Jurkat, Clone E6-1 (cell line): ENCODE measurements around the gene CYSRT1.
"Not testable (repeated sequence)": the region's sequence is repeated elsewhere in the genome, so short reads cannot be mapped to it uniquely, and the experiment has no call there.

Experiments used
- DNase-seq: peaks from one replicate; pipeline ENCODE4 v3.0.0-alpha.2; 2011; ENCODE audit warnings: low read depth, low spot score
- H3K4me3 ChIP-seq: 2 replicates; pipeline ENCODE4 v1.5.1; 2011; ENCODE audit warnings: mild to moderate bottlenecking, low read length, control low read depth, moderate library complexity

Gene CYSRT1

DNA sequence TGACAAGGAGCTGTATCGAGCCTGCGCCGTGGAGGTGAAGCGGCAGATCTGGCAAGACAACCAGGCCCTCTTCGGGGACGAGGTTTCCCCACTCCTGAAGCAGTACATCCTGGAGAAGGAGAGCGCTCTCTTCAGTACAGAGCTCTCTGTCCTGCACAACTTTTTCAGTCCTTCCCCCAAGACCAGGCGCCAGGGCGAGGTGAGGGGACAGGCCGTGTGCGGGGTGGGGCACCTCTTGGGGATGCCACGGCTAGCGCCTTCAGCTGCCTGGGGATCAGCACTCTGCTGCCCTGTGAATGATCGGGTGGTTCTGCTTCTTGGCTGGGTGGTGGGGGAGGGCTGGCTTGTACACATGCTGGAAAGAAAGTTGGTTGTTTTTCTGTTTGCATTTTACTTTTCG, 31.9 kb downstream of the CYSRT1 start:
- H3K4me3 ChIP-seq: no peak overlapping the region
- no peak for DNase-seq

DNA sequence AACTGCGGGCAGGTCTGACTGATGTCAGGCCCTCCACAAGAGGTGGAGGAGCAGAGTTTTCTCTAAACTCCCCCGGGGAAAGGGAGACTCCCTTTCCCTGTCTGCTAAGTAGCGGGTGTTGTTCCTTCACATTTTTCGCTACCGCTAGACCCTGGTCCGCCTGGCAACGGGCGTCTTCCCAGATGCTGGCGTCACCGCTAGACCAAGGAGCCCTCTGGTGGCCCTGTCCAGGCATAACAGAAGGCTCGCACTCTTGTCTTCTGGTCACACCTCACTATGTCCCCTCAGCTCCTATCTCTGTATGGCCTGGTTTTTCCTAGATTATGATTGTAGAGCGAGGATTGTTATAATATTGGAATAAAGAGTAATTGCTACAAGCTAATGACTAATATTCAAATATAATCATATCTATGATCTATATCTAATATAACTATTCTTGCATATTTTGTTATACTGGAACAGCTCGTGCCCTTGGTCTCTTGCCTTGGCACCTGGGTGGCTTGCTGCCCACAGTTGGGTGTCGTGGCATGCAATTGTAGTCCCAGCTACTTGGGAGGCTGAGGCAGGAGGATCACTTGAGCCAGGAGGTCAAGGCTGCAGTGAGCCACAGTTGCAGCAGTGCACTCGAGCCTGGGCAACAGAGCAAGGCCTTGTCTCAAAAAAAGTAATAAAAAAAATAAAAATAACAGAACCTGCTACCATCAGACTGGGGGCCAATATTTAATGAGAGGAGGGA, 37.4 kb downstream of the CYSRT1 start:
- not testable (repeated sequence) for DNase-seq

DNA sequence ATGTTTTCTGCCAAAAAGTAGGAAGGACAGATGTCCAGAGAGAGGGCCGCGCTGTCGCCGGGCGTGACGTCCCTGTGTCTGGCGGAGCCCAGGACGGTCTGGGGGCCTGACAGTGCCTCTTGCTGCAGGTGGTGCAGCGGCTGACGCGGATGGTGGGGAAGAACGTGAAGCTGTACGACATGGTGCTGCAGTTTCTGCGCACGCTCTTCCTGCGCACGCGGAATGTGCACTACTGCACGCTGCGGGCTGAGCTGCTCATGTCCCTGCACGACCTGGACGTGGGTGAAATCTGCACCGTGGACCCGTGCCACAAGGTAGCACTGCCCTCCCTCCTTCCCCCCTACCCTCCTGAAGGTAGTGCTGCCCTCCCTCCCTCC, 37.9 kb downstream of the CYSRT1 start:
- DNase-seq: no peak
- H3K4me3 ChIP-seq: no peak overlapping the region

More for the DNA sequence above, 37.4 kb downstream of the CYSRT1 start:
- H3K4me3 ChIP-seq: not testable (repeated sequence)

DNA sequence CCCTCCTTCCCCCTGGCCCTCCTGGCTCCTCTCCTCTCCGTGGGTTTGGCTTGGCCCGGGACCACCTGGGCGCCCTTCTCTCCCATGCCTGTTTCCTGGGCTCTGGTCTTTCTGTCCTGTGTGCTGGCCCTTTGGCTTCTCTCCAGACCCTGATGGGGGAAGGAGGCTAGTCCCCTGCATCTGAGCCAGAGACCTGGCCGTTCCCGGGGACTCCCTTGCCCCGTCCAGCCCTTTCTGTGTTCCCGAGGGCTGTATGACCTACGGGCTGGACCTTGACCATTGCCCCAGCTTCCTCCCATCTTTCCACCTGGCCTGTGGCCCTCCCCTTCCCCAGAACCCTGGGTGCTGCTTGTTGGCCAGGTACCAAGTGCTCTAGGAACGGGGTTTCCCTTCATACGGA, 38.5 kb downstream of the CYSRT1 start:
- DNase-seq: no peak

DNA sequence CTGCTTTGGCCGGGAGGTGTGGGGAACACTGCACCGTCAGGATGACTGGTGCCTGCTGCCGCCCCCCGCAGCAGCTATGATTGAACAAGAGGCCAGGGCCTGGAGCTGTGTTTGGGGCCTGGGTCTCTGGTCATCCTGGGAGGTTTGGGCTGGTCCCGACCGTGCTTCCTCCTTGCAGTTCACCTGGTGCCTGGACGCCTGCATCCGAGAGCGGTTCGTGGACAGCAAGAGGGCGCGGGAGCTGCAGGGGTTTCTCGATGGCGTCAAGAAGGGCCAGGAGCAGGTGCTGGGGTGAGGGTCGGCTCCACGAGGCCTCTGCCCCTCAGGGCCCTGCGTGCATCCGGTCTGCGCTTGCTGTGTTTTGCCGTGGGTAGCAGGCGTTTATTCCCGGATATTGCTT, 39.1 kb downstream of the CYSRT1 start:
- H3K4me3 ChIP-seq: no peak overlapping the region
- no peak for DNase-seq

More for the DNA sequence above, 38.5 kb downstream of the CYSRT1 start:
- no peak overlapping the region for H3K4me3 ChIP-seq

DNA sequence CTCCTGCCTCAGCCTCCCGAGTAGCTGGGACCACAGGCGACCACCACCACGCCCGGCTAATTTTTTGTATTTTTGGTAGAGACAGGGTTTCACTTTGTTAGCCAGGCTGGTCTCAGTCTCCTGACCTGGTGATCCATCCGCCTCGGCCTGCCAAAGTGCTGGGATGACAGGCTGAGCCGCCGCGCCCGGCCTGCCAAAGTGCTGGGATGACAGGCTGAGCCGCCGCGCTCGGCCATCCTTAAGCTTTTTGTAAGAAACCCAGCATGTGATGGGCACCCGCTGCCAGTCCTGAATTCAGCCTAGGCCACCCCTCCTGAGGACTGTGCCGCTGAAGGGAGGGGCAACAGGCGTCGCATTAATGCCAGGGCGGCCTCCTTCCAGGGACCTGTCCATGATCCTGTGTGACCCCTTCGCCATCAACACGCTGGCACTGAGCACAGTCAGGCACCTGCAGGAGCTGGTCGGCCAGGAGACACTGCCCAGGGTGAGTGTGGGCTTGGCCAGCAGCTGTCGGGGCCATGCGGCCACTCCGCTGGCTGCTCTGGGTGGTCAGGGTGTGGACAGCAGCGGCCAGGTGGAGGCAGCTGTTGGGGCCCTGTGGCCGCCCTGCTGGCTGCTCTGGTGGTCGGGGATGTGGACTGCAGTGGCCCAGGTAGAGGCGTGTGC, 40.7 kb downstream of the CYSRT1 start:
- H3K4me3 ChIP-seq: no peak overlapping the region
- DNase-seq: no peak

DNA sequence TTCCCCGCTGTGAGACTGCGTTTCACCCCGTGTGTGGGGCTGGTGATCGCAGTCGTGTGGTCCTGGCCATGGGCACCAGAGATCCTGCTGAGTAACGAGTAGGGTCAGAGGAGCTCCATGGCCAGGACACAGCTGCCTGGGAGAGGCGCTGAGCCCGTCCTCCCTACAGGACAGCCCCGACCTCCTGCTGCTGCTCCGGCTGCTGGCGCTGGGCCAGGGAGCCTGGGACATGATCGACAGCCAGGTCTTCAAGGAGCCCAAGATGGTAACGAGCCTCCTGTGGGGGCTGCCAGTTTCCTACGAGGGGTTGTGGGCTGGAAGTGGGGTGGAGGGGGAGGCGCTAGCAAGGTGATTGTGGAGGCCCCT, 41.2 kb downstream of the CYSRT1 start:
- H3K4me3 ChIP-seq: no peak overlapping the region
- no peak for DNase-seq

DNA sequence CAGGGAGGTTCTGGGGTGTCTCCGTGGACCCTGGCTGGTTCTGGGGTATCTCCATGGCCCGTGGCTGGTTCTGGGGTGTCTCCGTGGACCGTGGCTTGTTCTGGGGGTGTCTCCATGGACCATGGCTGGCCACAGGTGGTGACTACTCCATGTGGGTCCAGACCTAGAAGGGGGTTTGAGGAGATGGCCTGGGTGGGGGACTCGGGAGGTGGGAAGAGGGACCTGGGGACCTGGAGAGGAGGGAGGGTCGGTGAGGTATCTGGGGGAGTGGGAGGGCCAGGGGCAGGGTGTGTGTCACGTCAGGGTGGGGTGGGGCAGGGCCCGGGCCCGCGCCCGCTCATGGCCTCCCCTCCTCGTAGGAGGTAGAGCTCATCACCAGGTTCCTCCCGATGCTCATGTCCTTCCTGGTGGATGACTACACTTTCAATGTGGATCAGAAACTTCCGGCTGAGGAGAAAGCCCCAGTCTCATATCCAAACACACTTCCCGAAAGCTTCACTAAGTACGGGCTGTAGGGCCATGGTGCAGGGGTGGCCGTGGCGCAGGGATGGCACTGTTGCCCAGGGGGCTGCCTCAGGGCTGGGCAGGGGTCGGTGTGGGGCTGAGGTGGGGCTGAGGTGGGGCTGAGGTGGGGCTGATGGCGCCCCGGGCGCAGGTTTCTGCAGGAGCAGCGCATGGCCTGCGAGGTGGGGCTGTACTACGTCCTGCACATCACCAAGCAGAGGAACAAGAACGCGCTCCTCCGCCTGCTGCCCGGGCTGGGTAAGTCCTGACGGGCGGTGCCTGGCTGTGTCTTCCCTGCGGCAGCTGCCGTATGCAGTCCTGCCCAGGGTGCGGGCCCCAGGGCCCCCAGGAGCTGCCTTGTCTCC, 41.8 kb downstream of the CYSRT1 start:
- no peak overlapping the region for H3K4me3 ChIP-seq
- DNase-seq: no peak

DNA sequence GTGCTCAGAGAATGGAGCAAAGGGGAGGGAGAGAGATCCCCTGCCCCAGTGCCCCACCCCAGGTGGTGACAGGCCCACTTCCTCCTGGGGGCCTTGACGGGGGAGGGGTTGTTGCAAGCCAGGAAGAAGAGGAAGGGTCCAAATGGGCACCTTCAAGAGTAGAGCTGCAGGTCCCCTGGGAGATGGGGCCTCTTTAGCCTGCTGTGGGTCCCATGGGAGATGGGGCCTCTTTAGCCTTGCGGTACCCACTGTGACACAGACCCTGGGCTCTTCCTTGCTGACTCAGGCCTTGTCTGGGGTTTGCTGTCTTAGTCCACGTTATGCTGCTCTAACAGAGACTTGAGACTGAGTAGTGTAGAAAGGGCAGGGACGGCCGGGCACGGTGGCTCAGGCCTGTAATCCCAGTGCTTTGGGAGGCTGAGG, 43.0 kb downstream of the CYSRT1 start:
- H3K4me3 ChIP-seq: no peak overlapping the region
- DNase-seq: no peak

DNA sequence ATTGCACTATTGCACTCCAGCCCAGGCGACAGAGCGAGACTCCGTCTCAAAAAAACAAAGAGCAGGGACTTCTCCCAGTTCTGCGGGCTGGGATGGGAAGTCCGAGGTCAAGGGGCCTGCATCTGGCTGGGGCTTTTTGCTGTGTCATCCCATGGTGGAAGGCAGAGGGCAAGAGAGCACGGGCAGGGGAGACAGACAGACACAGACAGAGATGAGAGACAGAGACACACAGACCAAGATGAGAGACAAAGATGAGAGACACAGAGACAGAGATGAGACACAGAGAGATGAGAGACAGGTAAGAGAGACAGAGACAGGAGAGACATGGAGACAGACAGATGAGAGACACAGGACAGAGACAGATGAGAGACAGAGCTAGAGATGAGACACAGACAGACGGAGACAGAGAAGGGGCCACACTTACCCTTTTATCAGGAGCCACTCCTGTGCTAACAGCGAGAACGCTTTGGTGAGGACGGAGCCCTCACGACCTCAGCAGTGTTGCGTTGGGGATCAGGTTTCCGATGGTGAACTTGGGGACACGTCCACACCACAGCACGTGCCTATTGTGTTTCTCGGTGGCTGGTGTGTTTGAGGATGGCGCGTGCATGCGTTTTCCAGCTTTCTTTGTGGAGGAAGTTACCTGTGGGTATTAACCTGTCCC, 43.7 kb downstream of the CYSRT1 start:
- H3K4me3 ChIP-seq: no peak overlapping the region
- no peak for DNase-seq

DNA sequence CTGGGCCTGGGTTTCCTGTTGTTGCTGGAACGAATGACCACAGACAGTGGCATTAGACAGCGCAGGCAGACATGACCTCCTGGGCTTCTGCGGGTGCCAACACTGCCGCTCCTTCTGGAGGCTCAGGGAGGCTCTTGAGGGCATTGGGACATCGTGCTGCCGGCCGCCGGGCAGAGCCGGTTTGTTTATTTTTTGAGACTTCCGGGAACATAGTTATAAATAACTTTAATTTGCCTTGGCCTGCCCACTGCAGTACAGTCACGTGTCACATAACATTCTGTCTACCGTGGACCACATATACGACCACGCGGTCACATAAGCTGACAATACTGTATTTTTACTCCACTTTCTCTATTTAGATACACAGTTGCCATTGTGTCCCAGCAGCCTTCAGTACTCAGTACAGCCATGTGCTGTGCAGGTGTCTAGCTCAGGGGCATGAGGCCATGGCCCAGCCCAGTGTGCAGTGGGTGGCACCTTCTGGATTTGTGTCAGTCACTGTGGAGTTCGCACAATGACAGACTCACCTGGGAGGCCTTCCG, 44.3 kb downstream of the CYSRT1 start:
- no peak overlapping the region for H3K4me3 ChIP-seq

DNA sequence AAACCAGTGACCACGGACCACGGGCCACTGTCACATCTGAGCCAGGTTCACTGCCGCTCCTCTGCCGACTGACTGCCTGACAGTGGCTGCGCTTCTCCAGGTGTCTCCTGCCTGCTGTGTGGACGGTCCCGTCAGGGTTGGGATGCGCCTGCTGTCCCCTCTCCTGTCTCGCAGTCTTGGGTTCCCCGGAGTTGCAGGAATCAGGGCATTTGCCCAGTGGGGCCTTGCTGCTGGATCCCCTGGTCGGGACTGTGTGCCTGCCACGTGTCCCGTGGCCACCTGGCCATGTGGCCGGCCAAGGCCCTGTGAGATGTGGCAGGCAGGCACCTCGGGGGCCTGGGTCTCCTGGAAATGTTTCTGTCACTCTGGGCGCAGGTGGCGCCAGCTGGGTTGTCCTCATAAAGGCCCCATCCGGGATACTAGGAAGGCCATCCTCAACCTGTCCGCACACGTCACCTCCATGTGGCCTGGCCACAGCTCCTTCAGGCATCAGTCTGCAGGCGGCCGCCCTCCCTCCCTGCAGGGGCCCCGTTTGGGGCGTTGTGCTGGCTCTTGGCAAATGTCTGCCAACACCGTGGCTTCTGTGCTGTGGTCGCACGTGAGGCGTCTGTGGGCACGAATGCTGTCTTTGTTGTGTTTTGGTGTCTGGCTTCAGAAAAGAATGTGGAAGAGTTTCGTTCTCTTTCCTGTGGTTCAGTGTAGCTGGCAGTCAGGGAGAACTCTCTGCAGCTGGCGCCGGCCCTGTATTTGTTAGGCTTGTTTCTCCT, 46.1 kb downstream of the CYSRT1 start:
- no peak overlapping the region for H3K4me3 ChIP-seq
- peak; percentile 93 for DNase-seq

More for the DNA sequence above, 44.3 kb downstream of the CYSRT1 start:
- DNase-seq: no peak

DNA sequence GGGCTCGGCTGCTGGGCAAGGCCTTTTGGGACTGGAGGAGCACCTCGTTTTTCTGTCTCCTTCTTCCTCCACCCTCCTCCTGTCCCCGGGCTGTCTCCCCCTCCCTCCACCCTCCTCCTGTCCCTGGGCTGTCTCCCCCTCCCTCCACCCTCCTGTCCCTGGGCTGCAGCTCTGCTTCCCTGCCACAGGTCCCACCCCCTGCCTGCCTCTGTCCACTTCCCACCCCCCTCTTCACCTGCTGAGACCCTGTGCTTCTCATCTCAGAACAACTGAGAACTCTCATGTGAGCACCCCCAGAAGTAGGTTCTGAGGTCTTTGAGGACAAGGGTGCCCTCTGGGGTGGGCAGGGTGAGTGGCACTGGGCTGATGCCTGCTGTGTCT, 46.7 kb downstream of the CYSRT1 start:
- no peak overlapping the region for H3K4me3 ChIP-seq
- no peak for DNase-seq

DNA sequence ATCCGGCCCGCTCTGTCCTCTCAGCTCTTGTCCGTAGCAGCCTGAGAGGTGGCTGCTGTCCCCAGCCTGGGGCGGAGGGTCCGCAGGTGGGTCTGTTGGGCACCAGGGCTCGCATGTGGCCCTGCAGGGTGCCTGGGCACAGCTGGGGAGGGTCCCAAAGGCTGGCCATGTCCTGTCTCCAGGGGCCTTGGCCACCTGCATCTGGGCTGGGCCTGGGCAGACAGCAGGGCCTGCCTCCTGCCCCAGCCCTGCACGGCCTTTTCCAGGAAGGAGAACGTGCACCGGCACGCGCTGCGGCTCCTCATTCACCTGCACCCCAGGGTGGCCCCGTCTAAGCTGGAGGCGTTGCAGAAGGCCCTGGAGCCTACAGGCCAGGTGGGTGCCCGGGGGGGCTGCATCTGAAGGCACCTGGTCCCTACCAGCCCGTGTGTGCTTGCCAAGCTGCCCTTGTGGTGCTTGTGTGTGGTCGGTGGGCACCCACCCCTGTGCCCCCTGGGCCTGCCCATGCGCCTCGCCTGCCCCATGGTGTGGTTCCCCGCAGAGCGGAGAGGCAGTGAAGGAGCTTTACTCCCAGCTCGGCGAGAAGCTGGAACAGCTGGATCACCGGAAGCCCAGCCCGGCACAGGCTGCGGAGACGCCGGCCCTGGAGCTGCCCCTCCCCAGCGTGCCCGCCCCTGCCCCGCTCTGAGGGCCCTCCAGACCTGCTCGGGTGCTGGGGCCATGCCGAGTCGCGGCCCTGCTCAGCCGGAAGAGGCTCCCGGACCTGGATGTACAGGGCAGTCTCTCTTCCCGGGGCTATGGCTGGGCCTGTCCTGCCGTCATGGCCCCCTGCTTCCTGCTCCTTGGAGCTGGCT, 47.5 kb downstream of the CYSRT1 start:
- no peak for DNase-seq
- no peak overlapping the region for H3K4me3 ChIP-seq

DNA sequence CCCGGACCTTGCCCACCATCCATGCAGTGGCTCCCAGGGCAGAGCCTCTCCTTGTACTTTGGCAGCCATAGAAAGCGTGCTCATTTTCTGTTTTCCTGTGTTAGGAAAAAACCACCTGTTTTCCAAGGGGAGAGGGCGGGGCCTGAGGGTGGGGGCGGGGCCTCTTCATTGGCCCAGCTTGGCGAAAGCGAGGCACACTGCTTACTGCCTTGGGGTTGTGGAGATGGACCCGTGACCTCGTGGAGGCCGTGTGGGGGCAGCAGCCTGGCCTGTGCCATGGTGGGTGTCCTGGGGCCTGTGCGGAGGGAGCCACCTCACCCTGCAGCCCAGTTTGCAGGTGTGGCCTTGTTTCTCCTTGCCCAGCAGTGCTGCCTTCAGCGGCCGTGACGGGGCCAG, 48.1 kb downstream of the CYSRT1 start:
- no peak for DNase-seq

DNA sequence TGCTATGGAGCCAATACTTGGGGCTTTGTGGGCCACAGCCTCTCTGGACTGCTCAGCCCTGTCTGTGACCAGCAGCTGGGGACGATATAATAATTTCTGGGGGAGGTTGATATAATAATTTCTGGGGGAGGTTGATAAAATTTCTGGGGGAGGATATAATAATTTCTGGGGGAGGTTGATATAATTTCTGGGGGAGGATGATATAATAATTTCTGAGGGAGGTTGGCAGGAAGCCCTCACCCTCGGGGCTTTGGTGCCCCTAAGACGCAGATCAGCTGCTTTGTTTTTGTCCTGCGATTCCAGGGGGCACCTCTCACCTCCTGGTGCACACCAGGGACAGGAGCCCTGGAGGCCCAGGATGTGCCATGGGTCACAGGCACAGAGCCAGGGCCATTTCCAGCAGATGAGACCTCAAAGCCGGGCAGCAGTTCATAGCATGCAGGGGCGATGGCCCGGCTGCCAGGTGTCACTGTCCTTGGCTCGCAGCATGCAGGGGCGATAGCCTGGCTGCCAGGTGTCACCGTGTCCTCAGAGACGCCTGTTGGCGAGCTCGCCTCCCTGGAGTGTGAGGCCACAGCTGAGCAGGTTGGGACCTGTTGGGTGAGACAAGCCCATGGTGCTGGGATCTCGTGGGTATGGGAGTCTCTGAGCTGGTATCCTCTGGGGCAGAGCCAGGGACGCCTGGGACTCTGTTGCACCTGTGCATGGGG, 48.8 kb downstream of the CYSRT1 start:
- no peak for DNase-seq
- no peak overlapping the region for H3K4me3 ChIP-seq

More for the DNA sequence above, 48.1 kb downstream of the CYSRT1 start:
- H3K4me3 ChIP-seq: no peak overlapping the region

DNA sequence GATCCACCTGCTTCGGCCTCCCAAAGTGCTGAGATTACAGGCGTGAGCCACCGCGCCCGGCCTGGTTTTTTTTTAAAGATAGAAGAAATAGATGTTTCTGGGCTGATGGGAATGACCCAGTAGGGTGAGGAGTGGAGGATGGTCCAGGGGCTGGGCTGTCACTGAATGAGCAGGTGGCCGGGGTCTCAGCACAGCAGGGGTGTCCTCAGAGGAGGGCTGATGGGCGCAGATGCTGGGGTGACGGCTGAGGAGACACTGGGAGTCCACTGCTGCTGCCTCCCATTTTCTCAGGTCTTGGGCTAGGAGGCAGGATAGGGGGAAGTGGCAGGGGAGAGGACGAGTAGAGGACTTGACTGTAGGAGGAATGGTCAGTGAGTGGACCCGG, 50.2 kb downstream of the CYSRT1 start:
- DNase-seq: no peak
- no peak overlapping the region for H3K4me3 ChIP-seq
